GM12878 (cell line): Measurements from ENCODE around the gene ARHGEF26. TPM values are rescaled to one million over a fixed set of nuclear protein-coding genes. Genes with fewer than 3 reads are reported as not detected.

ENCODE experiments used
- ATAC-seq: fragments of 200-7000 bp; cut with Tn5 transposase; 3 replicates; pipeline ENCODE4 v1.9.1; 2020; ENCODE audit warnings: mild to moderate bottlenecking, moderate library complexity
- BruUV-seq: library from RNA; stranded (reverse); fragments of 400-500 nt; replicated peaks from 2 replicates; lab custom pipeline; 2021; lab: Mats Ljungman, UMichigan
- CTCF ChIA-PET: fragments of 300-600 bp; sonication (Branson Sonifier 250); formaldehyde crosslinking; extraction: SDS; loops from one replicate; lab custom pipeline; 2021; ENCODE audit warnings: inconsistent platforms; lab: Yijun Ruan, JAX
- POLR2A ChIA-PET: fragments of 350-600 bp; formaldehyde crosslinking; extraction: SDS; loops from one replicate; lab custom pipeline; 2021; ENCODE audit warnings: inconsistent platforms; lab: Charles Lee
- RAD21 ChIA-PET: fragments of 300-600 bp; sonication (Branson Sonifier 250); formaldehyde crosslinking; loops from one replicate; lab custom pipeline; 2023; ENCODE audit warnings: antibody characterized with exemption; ENCODE audit not compliant: unreplicated experiment; lab: Charles Lee
- SMC1A ChIA-PET: fragments of 300-600 bp; sonication (Branson Sonifier 250); formaldehyde crosslinking; loops from one replicate; lab custom pipeline; 2023; ENCODE audit not compliant: unreplicated experiment, uncharacterized antibody; lab: Charles Lee
- DNase-seq: peaks from one replicate; pipeline ENCODE4 v3.0.0-alpha.2; 2011; ENCODE audit warnings: low read depth, low spot score
- FAIRE-seq: peaks from 3 replicates; lab custom pipeline; 2011; peaks lifted over from hg19 to GRCh38; lab: Jason Lieb, UNC
- H2AFZ ChIP-seq: 2 replicates; pipeline ENCODE4 v1.6.0; 2011; ENCODE audit warnings: low read depth, low read length, control low read depth; ENCODE audit not compliant: control insufficient read depth
- H3K27ac ChIP-seq: 2 replicates; pipeline ENCODE4 v1.5.1; 2011; ENCODE audit warnings: control low read depth; ENCODE audit not compliant: control insufficient read depth, insufficient read depth
- H3K27me3 ChIP-seq, 2 experiments: replicated peaks in 1 of 2; 2 replicates each; pipeline versions ENCODE4 v1.6.0 to v1.6.1; 2011; ENCODE audit warnings: low read length in 1 of 2; ENCODE audit not compliant: control insufficient read depth in 2 of 2, insufficient read depth in 2 of 2
- H3K36me3 ChIP-seq, 2 experiments: 2 replicates each; pipeline ENCODE4 v1.5.1; 2011; ENCODE audit warnings: low read length in 1 of 2; ENCODE audit not compliant: control insufficient read depth in 2 of 2, insufficient read depth in 2 of 2
- H3K4me1 ChIP-seq: 2 replicates; pipeline ENCODE4 v1.6.1; 2011; ENCODE audit warnings: mild to moderate bottlenecking, low read length, moderate library complexity, mixed read lengths; ENCODE audit not compliant: control insufficient read depth, insufficient read depth
- H3K4me2 ChIP-seq: 2 replicates; pipeline ENCODE4 v1.6.0; 2011; ENCODE audit warnings: control low read depth; ENCODE audit not compliant: control insufficient read depth, insufficient read depth
- H3K4me3 ChIP-seq: fragments of 200-600 bp; sonication (generic); 2 replicates; pipeline ENCODE4 v1.5.1; 2016
- H3K79me2 ChIP-seq: 2 replicates; pipeline ENCODE4 v1.6.0; 2011; ENCODE audit warnings: low read length; ENCODE audit not compliant: control insufficient read depth, insufficient read depth
- H3K9ac ChIP-seq: 2 replicates; pipeline ENCODE4 v1.8.0; 2011; ENCODE audit warnings: low read length, control low read depth, mixed read lengths; ENCODE audit not compliant: control insufficient read depth, insufficient read depth
- H3K9me3 ChIP-seq: replicated peaks from 3 replicates; pipeline ENCODE4 v1.5.1; 2011; ENCODE audit warnings: mild to moderate bottlenecking, low read length; ENCODE audit not compliant: control insufficient read depth, insufficient read depth
- H4K20me1 ChIP-seq: 2 replicates; pipeline ENCODE4 v1.6.0; 2011; ENCODE audit not compliant: control insufficient read depth, insufficient read depth
- CHD1 ChIP-seq: IDR thresholded peaks from 2 replicates; pipeline ENCODE4 v1.6.1; 2012; ENCODE audit warnings: low read depth, low read length, improper control_type of control experiment
- CTCF ChIP-seq, 3 experiments: IDR thresholded peaks in 2 of 3; conservative IDR thresholded peaks in 1 of 3; 2 replicates each; pipeline ENCODE4 v1.5.1; 2011; ENCODE audit warnings: low read depth in 3 of 3, low read length in 3 of 3, mild to moderate bottlenecking in 3 of 3, control low read depth in 2 of 3, moderate library complexity in 2 of 3, inconsistent platforms in 1 of 3, mixed read lengths in 1 of 3; ENCODE audit not compliant: control insufficient read depth in 2 of 3, insufficient read depth in 1 of 3; ENCODE audit errors: extremely low read depth in 1 of 3
- CUX1 ChIP-seq: IDR thresholded peaks from 2 replicates; pipeline ENCODE4 v1.6.1; 2012; ENCODE audit warnings: improper control_type of control experiment, low read depth, low read length; ENCODE audit not compliant: insufficient replicate concordance
- EGR1 ChIP-seq, 2 experiments: IDR thresholded peaks; 1 replicate in 1 of 2; 2 replicates in 1 of 2; pipeline ENCODE4 v1.6.1; 2011 to 2012; ENCODE audit warnings: low read depth in 2 of 2, low read length in 2 of 2, borderline replicate concordance in 1 of 2, mild to moderate bottlenecking in 1 of 2, moderate library complexity in 1 of 2
- HDAC2 ChIP-seq: fragments of 200-600 bp; sonication (generic); IDR thresholded peaks from 2 replicates; pipeline ENCODE4 v1.6.1; 2017
- MEF2A ChIP-seq: IDR thresholded peaks from 2 replicates; pipeline ENCODE4 v1.6.1; 2011; ENCODE audit warnings: low read depth, mild to moderate bottlenecking, low read length, moderate library complexity; ENCODE audit not compliant: insufficient read depth
- NFIC ChIP-seq: IDR thresholded peaks from 2 replicates; pipeline ENCODE4 v1.6.1; 2012; ENCODE audit warnings: low read depth, mild to moderate bottlenecking, inconsistent platforms, low read length, moderate library complexity
- NFXL1 ChIP-seq: fragments of 450-650 bp; IDR thresholded peaks from 2 replicates; pipeline ENCODE4 v1.6.1; 2017; ENCODE audit warnings: antibody characterized with exemption, mild to moderate bottlenecking, borderline replicate concordance
- PML ChIP-seq: IDR thresholded peaks from 2 replicates; pipeline ENCODE4 v1.6.1; 2012; ENCODE audit warnings: low read length, inconsistent platforms
- PRDM15 ChIP-seq: fragments of 450-650 bp; formaldehyde crosslinking; IDR thresholded peaks from 2 replicates; pipeline ENCODE4 v1.4.0; 2020; ENCODE audit warnings: mild to moderate bottlenecking, moderate library complexity
- RB1 ChIP-seq: fragments of 450-650 bp; formaldehyde crosslinking; IDR thresholded peaks from 2 replicates; pipeline ENCODE4 v1.6.1; 2017; ENCODE audit warnings: mild to moderate bottlenecking, borderline replicate concordance
- RFX5 ChIP-seq: IDR thresholded peaks from 2 replicates; pipeline ENCODE4 v1.6.1; 2011; ENCODE audit warnings: low read depth, low read length, improper control_type of control experiment
- SIN3A ChIP-seq: IDR thresholded peaks from 2 replicates; pipeline ENCODE4 v1.6.1; 2012; ENCODE audit warnings: low read depth, low read length, improper control_type of control experiment
- ZBED1 ChIP-seq: IDR thresholded peaks from 2 replicates; pipeline ENCODE4 v1.6.1; 2016; ENCODE audit warnings: borderline replicate concordance
- ZSCAN29 ChIP-seq: fragments of 450-650 bp; IDR thresholded peaks from 2 replicates; pipeline ENCODE4 v1.6.1; 2017; ENCODE audit warnings: mild to moderate bottlenecking, moderate library complexity
- WGBS: methylation state at CpG from one replicate; pipeline ENCODE4 v1.1.6; 2016; ENCODE audit warnings: low lambda C conversion rate; ENCODE audit not compliant: insufficient replicate concordance, insufficient coverage; ENCODE audit errors: missing lambda C conversion rate; 5-methylcytosine and 5-hydroxymethylcytosine counted together
- in situ Hi-C: fragments of 300-500 bp; cut with MboI; formaldehyde crosslinking; loops from 9 replicates; pipeline ENCODE4 v1.14.3; 2018; ENCODE audit warnings: mixed read lengths
- intact Hi-C: fragments of 100-400 bp; cut with micrococcal nuclease; formaldehyde crosslinking; loops from one replicate; pipeline ENCODE4 v1.14.2; 2022; ENCODE audit not compliant: unreplicated experiment
- polyA plus RNA-seq, 11 experiments: library from polyadenylated mRNA; depleted of rRNA in 4 of 11; unstranded in 6 of 11; stranded (reverse) in 5 of 11; fragments of >200 nt; fragmentation: Nextera tagmentation in 4 of 11; fragmentation: Illumina TruSeq in 1 of 11; extraction: Ambion mirVana in 4 of 11; extraction: Trizol in 1 of 11; gene quantifications; 1 replicate in 1 of 11; 2 replicates in 10 of 11; pipeline versions ENCODE4 v1.2.1 to v1.2.3, GENCODE V29; 2011 to 2016; ENCODE audit warnings: inconsistent platforms in 2 of 11, missing spikeins in 2 of 11, low read depth in 1 of 11
- total RNA-seq, 4 experiments: library from RNA; depleted of rRNA in 3 of 4; stranded (reverse); fragments of >200 nt in 3 of 4; fragmentation: Illumina TruSeq in 1 of 4; extraction: Trizol in 1 of 4; gene quantifications; 2 replicates each; pipeline versions ENCODE4 v1.2.1 to v1.2.3, GENCODE V29; 2013 to 2021

Gene ARHGEF26
- total and polyA plus RNA-seq, 10 of the 15 experiments (the other 5 are each of a cell fraction or from before 2014, with no cell fraction given), result 0.02 to 0.47 (median 0.05) TPM; not detected in 1

- H3K27ac ChIP-seq, result no peak overlapping the region
- TF ChIP-seq CHD1 (no peak), HDAC2 (no peak), CUX1 (no peak), RB1 (no peak), CTCF (IDR thresholded peaks at IDR 0.05 in 2 of 3, conservative IDR thresholded peaks at IDR 0.05 in 1 of 3; ENCODE audit: control insufficient read depth in 2 of 3, extremely low read depth in 1 of 3, insufficient read depth in 1 of 3, low read depth in 3 of 3, low read length in 3 of 3) (no peak), ZSCAN29 (no peak), NFIC (no peak), ZBED1 (no peak), SIN3A (no peak), PML (no peak), NFXL1 (no peak), PRDM15 (CRISPR knock-in tag) (no peak), RFX5 (no peak), MEF2A (no peak), EGR1 (IDR thresholded peaks at IDR 0.05; ENCODE audit: borderline replicate concordance in 1 of 2, low read depth in 2 of 2, low read length in 2 of 2) (no peak)
- TF ChIP-seq, all 136 proteins: peak for 0
- H3K27me3 ChIP-seq, result no peaks in the 10 kb centered on the region; a peak in 1 of 4 replicates
- no peaks in the 10 kb centered on the region for H3K36me3 ChIP-seq
- WGBS, result 2% methylated on average over 2 of the region's 2 CpGs
- POLR2A ChIA-PET, result no interaction called here
- RAD21 ChIA-PET, result no interaction called here
- no peak for ATAC-seq
- BruUV-seq, result no TSS peak
- H4K20me1 ChIP-seq, result no peaks in the 10 kb centered on the region
- no peak for FAIRE-seq
- H3K79me2 ChIP-seq, result no peaks in the 10 kb centered on the region
- no peak overlapping the region for H3K9ac ChIP-seq
- no peaks in the 10 kb centered on the region for H3K4me1 ChIP-seq
- DNase-seq, result no peak
- no peak overlapping the region for H2AFZ ChIP-seq
- no peak overlapping the region for H3K4me2 ChIP-seq
- SMC1A ChIA-PET, result no interaction called here
- intact Hi-C loops, result no loop called here
- CTCF ChIA-PET, result no interaction called here
- no peaks in the 10 kb centered on the region for H3K9me3 ChIP-seq
- in situ Hi-C loops, result no loop called here
- no peak overlapping the region for H3K4me3 ChIP-seq
Observed at GRCh38 chr3:154176036-154176435, 54.8 kb downstream of the ARHGEF26 start.
